Measurements from ENCODE around the gene SNRNP25.

The SNRNP25 gene

GRCh38 chr16:63998-64913, 10.6 kb downstream of the SNRNP25 start:
- TF ChIP-seq FOXP2 (optimal IDR thresholded peaks at IDR 0.05; ENCODE audit: control extremely low read depth, extremely low read length, insufficient read depth) (no peak), POLR2AphosphoS5 (IDR thresholded peaks at IDR 0.05; ENCODE audit: borderline replicate concordance, low read depth, low read length) (no peak), EZH2 (IDR thresholded peaks at IDR 0.05) (no peak)
- H3K9ac ChIP-seq (ENCODE audit: insufficient read length): no peak overlapping the region
- no peak overlapping the region for H3K27ac ChIP-seq
- no peak for DNase-seq (ENCODE audit: low read depth, low spot score)
- no peak overlapping the region for H3K4me3 ChIP-seq
- H3K36me3 ChIP-seq (ENCODE audit: insufficient read depth, low read length): no peaks in the 10 kb centered on the region
- H3K9me3 ChIP-seq (ENCODE audit: low read depth, low read length): no peaks in the 10 kb centered on the region

GRCh38 chr16:64914-65255, 11.3 kb downstream of the SNRNP25 start:
- no peak overlapping the region for H3K9ac ChIP-seq (ENCODE audit: insufficient read length)

GRCh38 chr16:65745-66144, 12.1 kb downstream of the SNRNP25 start:
- Histone ChIP-seq H3K4me3 (no peak overlapping the region), H3K9ac (ENCODE audit: insufficient read length) (no peak overlapping the region), H3K27ac (no peak overlapping the region), H3K36me3 (ENCODE audit: insufficient read depth, low read length) (no peaks in the 10 kb centered on the region), H3K9me3 (ENCODE audit: low read depth, low read length) (no peaks in the 10 kb centered on the region)
- no peak for TF ChIP-seq POLR2AphosphoS5 (IDR thresholded peaks at IDR 0.05; ENCODE audit: borderline replicate concordance, low read depth, low read length)
- no peak for TF ChIP-seq FOXP2 (optimal IDR thresholded peaks at IDR 0.05; ENCODE audit: control extremely low read depth, extremely low read length, insufficient read depth)
- no peak for TF ChIP-seq EZH2 (IDR thresholded peaks at IDR 0.05)
- DNase-seq (ENCODE audit: low read depth, low spot score): no peak

More at GRCh38 chr16:64914-65255, 11.3 kb downstream of the SNRNP25 start:
- DNase-seq (ENCODE audit: low read depth, low spot score): no peak
- Histone ChIP-seq H3K4me3 (no peak overlapping the region), H3K36me3 (ENCODE audit: insufficient read depth, low read length) (no peaks in the 10 kb centered on the region), H3K9me3 (ENCODE audit: low read depth, low read length) (no peaks in the 10 kb centered on the region), H3K27ac (no peak overlapping the region)
- no peak for TF ChIP-seq POLR2AphosphoS5 (IDR thresholded peaks at IDR 0.05; ENCODE audit: borderline replicate concordance, low read depth, low read length)
- TF ChIP-seq EZH2 (IDR thresholded peaks at IDR 0.05): no peak
- no peak for TF ChIP-seq FOXP2 (optimal IDR thresholded peaks at IDR 0.05; ENCODE audit: control extremely low read depth, extremely low read length, insufficient read depth)

- Histone ChIP-seq H3K36me3 (ENCODE audit: insufficient read depth, low read length) (no peaks in the 10 kb centered on the region), H3K27ac (no peak overlapping the region), H3K4me3 (no peak overlapping the region), H3K9me3 (ENCODE audit: low read depth, low read length) (no peaks in the 10 kb centered on the region), H3K9ac (ENCODE audit: insufficient read length) (no peak overlapping the region)
- DNase-seq (ENCODE audit: low read depth, low spot score): no peak
- TF ChIP-seq FOXP2 (optimal IDR thresholded peaks at IDR 0.05; ENCODE audit: control extremely low read depth, extremely low read length, insufficient read depth) (no peak), POLR2AphosphoS5 (IDR thresholded peaks at IDR 0.05; ENCODE audit: borderline replicate concordance, low read depth, low read length) (no peak), EZH2 (IDR thresholded peaks at IDR 0.05) (no peak)
These were observed 12.9 kb downstream of the SNRNP25 start for GRCh38 chr16:66309-67182.

- no peak for TF ChIP-seq POLR2AphosphoS5 (IDR thresholded peaks at IDR 0.05; ENCODE audit: borderline replicate concordance, low read depth, low read length)
- no peak for TF ChIP-seq EZH2 (IDR thresholded peaks at IDR 0.05)
- no peak for TF ChIP-seq FOXP2 (optimal IDR thresholded peaks at IDR 0.05; ENCODE audit: control extremely low read depth, extremely low read length, insufficient read depth)
- no peaks in the 10 kb centered on the region for H3K9me3 ChIP-seq (ENCODE audit: low read depth, low read length)
- H3K36me3 ChIP-seq (ENCODE audit: insufficient read depth, low read length): no peaks in the 10 kb centered on the region
- H3K9ac ChIP-seq (ENCODE audit: insufficient read length): no peak overlapping the region
- no peak overlapping the region for H3K4me3 ChIP-seq
- no peak overlapping the region for H3K27ac ChIP-seq
- DNase-seq (ENCODE audit: low read depth, low spot score): no peak
These were observed 13.7 kb downstream of the SNRNP25 start for GRCh38 chr16:67183-67791.

GRCh38 chr16:67884-68789, 14.5 kb downstream of the SNRNP25 start:
- Histone ChIP-seq H3K9me3 (ENCODE audit: low read depth, low read length) (no peaks in the 10 kb centered on the region), H3K36me3 (ENCODE audit: insufficient read depth, low read length) (no peaks in the 10 kb centered on the region), H3K27ac (no peak overlapping the region), H3K9ac (ENCODE audit: insufficient read length) (no peak overlapping the region), H3K4me3 (no peak overlapping the region)
- TF ChIP-seq FOXP2 (optimal IDR thresholded peaks at IDR 0.05; ENCODE audit: control extremely low read depth, extremely low read length, insufficient read depth): no peak
- no peak for TF ChIP-seq POLR2AphosphoS5 (IDR thresholded peaks at IDR 0.05; ENCODE audit: borderline replicate concordance, low read depth, low read length)
- TF ChIP-seq EZH2 (IDR thresholded peaks at IDR 0.05): no peak
- DNase-seq (ENCODE audit: low read depth, low spot score): no peak

GRCh38 chr16:69181-69580, 15.6 kb downstream of the SNRNP25 start:
- Histone ChIP-seq H3K36me3 (ENCODE audit: insufficient read depth, low read length) (no peaks in the 10 kb centered on the region), H3K9ac (ENCODE audit: insufficient read length) (no peak overlapping the region), H3K9me3 (ENCODE audit: low read depth, low read length) (no peaks in the 10 kb centered on the region), H3K27ac (no peak overlapping the region), H3K4me3 (no peak overlapping the region)
- TF ChIP-seq FOXP2 (optimal IDR thresholded peaks at IDR 0.05; ENCODE audit: control extremely low read depth, extremely low read length, insufficient read depth) (no peak), POLR2AphosphoS5 (IDR thresholded peaks at IDR 0.05; ENCODE audit: borderline replicate concordance, low read depth, low read length) (no peak), EZH2 (IDR thresholded peaks at IDR 0.05) (no peak)
- DNase-seq (ENCODE audit: low read depth, low spot score): no peak

Measured in SK-N-MC (cell line).